SK-N-SH (cell line): ENCODE results near the gene MBP. TPM values are rescaled to one million over a fixed set of nuclear protein-coding genes. Genes with fewer than 3 reads are reported as not detected.

Experiments
- CTCF ChIA-PET: fragments of 300-600, 350-600 bp; formaldehyde crosslinking; extraction: SDS; loops from one replicate; lab custom pipeline; 2021; lab: Yijun Ruan, JAX
- POLR2A ChIA-PET: fragments of 350-600 bp; sonication (Branson Sonifier 250); formaldehyde crosslinking; extraction: SDS; loops from one replicate; lab custom pipeline; 2020; ENCODE audit warnings: antibody characterized with exemption, inconsistent platforms; lab: Yijun Ruan, JAX
- DNase-seq: peaks from one replicate; pipeline ENCODE4 v3.0.0; 2012
- H2AFZ ChIP-seq: fragments of 200-600 bp; sonication (generic); 2 replicates; pipeline ENCODE4 v1.8.1; 2016; ENCODE audit warnings: antibody characterized with exemption, mild to moderate bottlenecking, low read depth
- H3F3A ChIP-seq: fragments of 200-600 bp; sonication (generic); replicated peaks from 2 replicates; pipeline ENCODE3; 2016; ENCODE audit warnings: antibody characterized with exemption, mild to moderate bottlenecking; ENCODE audit not compliant: insufficient read depth
- H3K27ac ChIP-seq, 2 experiments: fragments of 200-500 bp in 1 of 2; fragments of 200-600 bp in 1 of 2; sonication (Bioruptor generic) in 1 of 2; sonication (generic), shearing (Covaris generic) in 1 of 2; 2 replicates each; pipeline versions ENCODE4 v1.5.1 to v1.6.1; 2014 to 2016; ENCODE audit warnings: low read depth in 2 of 2, inconsistent platforms in 1 of 2, low read length in 1 of 2, mild to moderate bottlenecking in 1 of 2, mixed read lengths in 1 of 2
- H3K27me3 ChIP-seq: fragments of 200-600 bp; sonication (generic), shearing (Covaris generic); 2 replicates; pipeline ENCODE4 v1.6.1; 2016; ENCODE audit warnings: mixed run types; ENCODE audit not compliant: insufficient read depth
- H3K36me3 ChIP-seq, 2 experiments: fragments of 200-500 bp in 1 of 2; fragments of 200-600 bp in 1 of 2; sonication (Bioruptor generic) in 1 of 2; sonication (generic) in 1 of 2; replicated peaks in 1 of 2; 2 replicates each; pipeline versions ENCODE3 to v1.5.1; 2014 to 2016; ENCODE audit warnings: low read length in 1 of 2, mild to moderate bottlenecking in 1 of 2; ENCODE audit not compliant: insufficient read depth in 2 of 2, control insufficient read depth in 1 of 2
- H3K4me1 ChIP-seq, 2 experiments: fragments of 200-500 bp in 1 of 2; fragments of 200-600 bp in 1 of 2; sonication (Bioruptor generic) in 1 of 2; sonication (generic), shearing (Covaris generic) in 1 of 2; 2 replicates each; pipeline versions ENCODE4 v1.5.1 to v1.6.1; 2014 to 2016; ENCODE audit warnings: low read depth in 1 of 2, low read length in 1 of 2, mixed run types in 1 of 2; ENCODE audit not compliant: insufficient read depth in 2 of 2, control insufficient read depth in 1 of 2
- H3K4me2 ChIP-seq: fragments of 200-600 bp; sonication (generic), shearing (Covaris generic); 2 replicates; pipeline ENCODE4 v1.6.1; 2017; ENCODE audit warnings: mixed run types
- H3K4me3 ChIP-seq, 2 experiments: fragments of 200-500 bp in 1 of 2; fragments of 200-600 bp in 1 of 2; sonication (Bioruptor generic) in 1 of 2; sonication (generic), shearing (Covaris generic) in 1 of 2; 2 replicates each; pipeline versions ENCODE4 v1.5.1 to v1.8.1; 2014 to 2016; ENCODE audit warnings: low read depth in 2 of 2, inconsistent platforms in 1 of 2, low read length in 1 of 2, mild to moderate bottlenecking in 1 of 2, mixed read lengths in 1 of 2, moderate library complexity in 1 of 2
- H3K79me2 ChIP-seq: fragments of 200-600 bp; sonication (generic); 2 replicates; pipeline ENCODE4 v1.8.1; 2017; ENCODE audit warnings: mild to moderate bottlenecking; ENCODE audit not compliant: insufficient read depth
- H3K9ac ChIP-seq: fragments of 200-600 bp; sonication (generic); 2 replicates; pipeline ENCODE4 v1.6.1; 2017; ENCODE audit warnings: mixed run types
- H3K9me2 ChIP-seq: fragments of 200-600 bp; sonication (generic); 2 replicates; pipeline ENCODE4 v1.6.1; 2017; ENCODE audit warnings: mixed run types
- H3K9me3 ChIP-seq: fragments of 200-600 bp; sonication (generic); 2 replicates; pipeline ENCODE4 v1.6.1; 2017; ENCODE audit warnings: mixed run types, mild to moderate bottlenecking, moderate library complexity
- H4K20me1 ChIP-seq: fragments of 200-600 bp; sonication (generic); 2 replicates; pipeline ENCODE4 v1.6.1; 2017; ENCODE audit warnings: mild to moderate bottlenecking, mixed run types; ENCODE audit not compliant: insufficient read depth
- ELF1 ChIP-seq: IDR thresholded peaks from 2 replicates; pipeline ENCODE4 v1.4.0; 2012
- EZH2phosphoT487 ChIP-seq: fragments of 200-600 bp; sonication (generic); IDR thresholded peaks from 2 replicates; pipeline ENCODE4 v1.6.1; 2017; ENCODE audit warnings: low read depth, mixed run types, mild to moderate bottlenecking, antibody characterized with exemption, moderate library complexity, borderline replicate concordance
- FOXJ3 ChIP-seq: sonication (generic); formaldehyde crosslinking; IDR thresholded peaks from 2 replicates; pipeline ENCODE4 v1.5.1; 2020; ENCODE audit warnings: mild to moderate bottlenecking, missing genetic modification reagents
- GABPA ChIP-seq: IDR thresholded peaks from 2 replicates; pipeline ENCODE4 v1.4.0; 2012; ENCODE audit warnings: low read depth, mild to moderate bottlenecking
- GATA2 ChIP-seq: sonication (generic); formaldehyde crosslinking; IDR thresholded peaks from 2 replicates; pipeline ENCODE4 v1.5.0; 2020; ENCODE audit warnings: mild to moderate bottlenecking, missing genetic modification reagents
- RCOR1 ChIP-seq: fragments of 150-350 bp; IDR thresholded peaks from 2 replicates; pipeline ENCODE4 v1.6.1; 2017; ENCODE audit warnings: antibody characterized with exemption, low read length
- RXRA ChIP-seq: IDR thresholded peaks from 2 replicates; pipeline ENCODE4 v1.4.0; 2012; ENCODE audit warnings: low read depth, mild to moderate bottlenecking, borderline replicate concordance
- YY1 ChIP-seq: IDR thresholded peaks from 2 replicates; pipeline ENCODE4 v1.4.0; 2012; ENCODE audit warnings: low read depth, mild to moderate bottlenecking
- WGBS: methylation state at CpG from one replicate; pipeline ENCODE4 v1.1.6; 2017; ENCODE audit warnings: low lambda C conversion rate; 5-methylcytosine and 5-hydroxymethylcytosine counted together
- polyA plus RNA-seq, 3 experiments: library from polyadenylated mRNA; depleted of rRNA; stranded (reverse); fragments of >200 nt; gene quantifications; 2 replicates each; pipeline ENCODE4 v1.2.3, GENCODE V29; 2012
- TF ChIP-seq, protein P1 (sequence below): fragments of 200-600 bp; sonication (generic); IDR thresholded peaks from 2 replicates; pipeline ENCODE4 v1.6.1; 2017; ENCODE audit warnings: antibody characterized with exemption, mild to moderate bottlenecking, moderate library complexity
- TF ChIP-seq, protein P2 (sequence below): fragments of 150-350 bp; IDR thresholded peaks from 2 replicates; pipeline ENCODE4 v1.6.1; 2017; ENCODE audit warnings: antibody characterized with exemption, low read length, low read depth, borderline replicate concordance

Gene MBP
- polyA plus RNA-seq, 1 of the 3 experiments (the other 2 are of a cell fraction), result 1.6 TPM

DNA sequence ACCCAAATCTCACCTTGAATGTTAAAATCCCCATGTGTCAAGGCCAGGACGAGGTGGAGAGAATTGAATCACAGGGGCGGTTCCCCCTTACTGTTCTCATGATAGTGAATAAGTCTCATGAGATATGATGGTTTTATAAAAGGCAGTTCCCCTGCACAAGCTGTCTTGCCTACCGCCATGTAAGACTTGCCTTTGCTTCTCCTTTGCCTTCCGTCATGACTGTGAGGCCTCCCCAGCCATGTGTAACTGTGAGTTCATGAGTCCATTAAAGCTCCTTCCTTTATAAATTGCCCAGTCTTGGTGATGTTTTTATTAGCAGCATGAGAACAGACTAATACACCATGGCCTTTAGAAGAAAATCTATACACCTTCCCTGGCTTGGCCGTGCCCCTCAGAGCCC lies 7.4 kb upstream of the MBP start:
- no peaks in the 10 kb centered on the region for H3K4me1 ChIP-seq
- no peaks in the 10 kb centered on the region; the same call in 1 of the 2 replicates for H3K27me3 ChIP-seq
- no peak overlapping the region for H3K27ac ChIP-seq
- 75% methylated on average over 5 of the region's 5 CpGs for WGBS
- H3K9me2 ChIP-seq, result no peaks in the 10 kb centered on the region
- H3F3A ChIP-seq, result no peaks in the 10 kb centered on the region
- no peaks in the 10 kb centered on the region for H3K79me2 ChIP-seq
- DNase-seq, result no peak
- H3K36me3 ChIP-seq, result no peaks in the 10 kb centered on the region
- CTCF ChIA-PET, result interaction anchor here (0.8 kb wide), 1 partner anchor 27 kb away, joined by 3 read pairs; no protein-coding TSS in a partner anchor
- no peak overlapping the region for H2AFZ ChIP-seq
- H3K4me3 ChIP-seq, result no peak overlapping the region
- no peak overlapping the region for H3K9ac ChIP-seq
- no peaks in the 10 kb centered on the region for H3K9me3 ChIP-seq
- H3K4me2 ChIP-seq, result no peak overlapping the region
- TF ChIP-seq GABPA, result no peak
- TF ChIP-seq FOXJ3, result no peak
- no peak for TF ChIP-seq GATA2
- no peak for TF ChIP-seq EZH2phosphoT487
- TF ChIP-seq, protein P1, sequence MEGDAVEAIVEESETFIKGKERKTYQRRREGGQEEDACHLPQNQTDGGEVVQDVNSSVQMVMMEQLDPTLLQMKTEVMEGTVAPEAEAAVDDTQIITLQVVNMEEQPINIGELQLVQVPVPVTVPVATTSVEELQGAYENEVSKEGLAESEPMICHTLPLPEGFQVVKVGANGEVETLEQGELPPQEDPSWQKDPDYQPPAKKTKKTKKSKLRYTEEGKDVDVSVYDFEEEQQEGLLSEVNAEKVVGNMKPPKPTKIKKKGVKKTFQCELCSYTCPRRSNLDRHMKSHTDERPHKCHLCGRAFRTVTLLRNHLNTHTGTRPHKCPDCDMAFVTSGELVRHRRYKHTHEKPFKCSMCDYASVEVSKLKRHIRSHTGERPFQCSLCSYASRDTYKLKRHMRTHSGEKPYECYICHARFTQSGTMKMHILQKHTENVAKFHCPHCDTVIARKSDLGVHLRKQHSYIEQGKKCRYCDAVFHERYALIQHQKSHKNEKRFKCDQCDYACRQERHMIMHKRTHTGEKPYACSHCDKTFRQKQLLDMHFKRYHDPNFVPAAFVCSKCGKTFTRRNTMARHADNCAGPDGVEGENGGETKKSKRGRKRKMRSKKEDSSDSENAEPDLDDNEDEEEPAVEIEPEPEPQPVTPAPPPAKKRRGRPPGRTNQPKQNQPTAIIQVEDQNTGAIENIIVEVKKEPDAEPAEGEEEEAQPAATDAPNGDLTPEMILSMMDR, result no peak
- no peak for TF ChIP-seq RCOR1
- TF ChIP-seq, protein P2, sequence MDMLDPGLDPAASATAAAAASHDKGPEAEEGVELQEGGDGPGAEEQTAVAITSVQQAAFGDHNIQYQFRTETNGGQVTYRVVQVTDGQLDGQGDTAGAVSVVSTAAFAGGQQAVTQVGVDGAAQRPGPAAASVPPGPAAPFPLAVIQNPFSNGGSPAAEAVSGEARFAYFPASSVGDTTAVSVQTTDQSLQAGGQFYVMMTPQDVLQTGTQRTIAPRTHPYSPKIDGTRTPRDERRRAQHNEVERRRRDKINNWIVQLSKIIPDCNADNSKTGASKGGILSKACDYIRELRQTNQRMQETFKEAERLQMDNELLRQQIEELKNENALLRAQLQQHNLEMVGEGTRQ, result no peak
- TF ChIP-seq, all 33 proteins: peak for 0
- POLR2A ChIA-PET, result no interaction called here
- no peaks in the 10 kb centered on the region for H4K20me1 ChIP-seq

DNA sequence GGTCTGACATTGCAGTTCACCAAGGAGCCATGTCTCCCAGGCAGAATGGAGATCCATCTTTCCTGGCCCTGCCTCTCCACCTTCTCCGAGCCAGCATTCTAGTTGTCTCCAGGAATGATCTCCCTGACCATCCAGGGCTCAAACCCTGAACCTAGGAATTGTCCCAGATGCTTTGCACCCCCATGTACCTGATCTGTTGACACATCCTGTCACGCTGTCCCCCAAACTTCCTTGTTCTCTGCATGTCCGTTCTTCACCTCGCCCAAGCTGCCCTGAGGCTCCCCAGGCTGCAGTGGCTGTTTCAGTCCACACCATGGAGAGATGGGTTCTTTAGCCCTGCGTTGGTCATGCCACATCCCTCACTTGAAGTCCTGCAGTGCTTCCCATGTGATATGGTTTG lies 7.0 kb upstream of the MBP start:
- Histone ChIP-seq H3K9me2 (no peaks in the 10 kb centered on the region), H3K27me3 (no peaks in the 10 kb centered on the region; the same call in 1 of the 2 replicates), H3K79me2 (no peaks in the 10 kb centered on the region), H2AFZ (no peak overlapping the region), H3F3A (peaks cover 3% of the 10 kb centered on the region), H3K4me3 (no peak overlapping the region), H3K4me2 (no peak overlapping the region), H3K27ac (no peak overlapping the region), H3K4me1 (no peaks in the 10 kb centered on the region), H3K36me3 (no peaks in the 10 kb centered on the region), H3K9ac (no peak overlapping the region), H4K20me1 (no peaks in the 10 kb centered on the region), H3K9me3 (no peaks in the 10 kb centered on the region)
- ChIA-PET CTCF (interaction anchor here (0.8 kb wide), 1 partner anchor 28 kb away, joined by 3 read pairs; no protein-coding TSS in a partner anchor), POLR2A (no interaction called here)
- 67% methylated on average over 5 of the region's 5 CpGs for WGBS
- TF ChIP-seq YY1 (no peak), RXRA (no peak), ELF1 (no peak)
- DNase-seq, result no peak
